Measurements from ENCODE around the gene PLIN5.

The PLIN5 gene

DNA sequence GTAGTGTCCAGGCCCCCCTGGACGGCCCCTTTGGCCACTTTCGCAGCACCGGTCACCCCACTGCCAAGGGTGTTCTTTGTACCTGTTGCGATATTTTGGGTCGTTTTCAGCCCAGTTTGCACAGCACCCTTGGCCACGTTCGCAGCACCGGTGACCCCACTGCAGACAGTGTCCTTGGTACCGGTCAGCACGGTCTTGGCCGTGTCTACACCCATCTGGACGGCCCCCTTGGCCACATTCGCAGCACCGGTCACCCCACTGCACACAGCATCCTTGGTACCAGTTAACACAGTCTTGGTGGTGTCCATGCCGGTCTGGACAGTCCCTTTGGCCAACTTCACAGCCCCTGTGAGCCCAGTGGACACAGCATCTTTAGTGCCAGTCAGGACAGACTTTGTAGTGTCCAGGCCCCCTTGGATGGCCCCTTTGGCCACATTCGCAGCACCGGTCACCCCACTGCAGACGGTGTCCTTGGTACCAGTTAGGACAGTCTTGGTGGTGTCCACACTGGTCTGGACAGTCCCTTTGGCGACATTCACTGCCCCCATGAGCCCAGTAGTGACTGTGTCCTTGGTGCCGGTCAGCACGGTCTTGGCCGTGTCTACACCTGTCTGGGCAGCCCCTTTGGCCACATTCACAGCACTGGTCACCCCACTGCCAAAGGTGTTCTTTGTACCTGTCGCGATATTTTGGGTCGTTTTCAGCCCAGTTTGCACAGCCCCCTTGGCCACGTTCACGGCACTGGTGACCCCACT is 23.5 kb downstream of the PLIN5 start:
- Histone ChIP-seq H3K27me3 (ENCODE audit: insufficient read depth, low read depth, severe bottlenecking) (no peaks in the 10 kb centered on the region), H3K9me3 (ENCODE audit: severe bottlenecking) (no peaks in the 10 kb centered on the region), H3K4me3 (ENCODE audit: low read depth, low read length) (no peak overlapping the region), H3K27ac (no peak overlapping the region), H3K36me3 (peaks cover 14% of the 10 kb centered on the region)
- no peak for DNase-seq
- TF ChIP-seq, protein P1, sequence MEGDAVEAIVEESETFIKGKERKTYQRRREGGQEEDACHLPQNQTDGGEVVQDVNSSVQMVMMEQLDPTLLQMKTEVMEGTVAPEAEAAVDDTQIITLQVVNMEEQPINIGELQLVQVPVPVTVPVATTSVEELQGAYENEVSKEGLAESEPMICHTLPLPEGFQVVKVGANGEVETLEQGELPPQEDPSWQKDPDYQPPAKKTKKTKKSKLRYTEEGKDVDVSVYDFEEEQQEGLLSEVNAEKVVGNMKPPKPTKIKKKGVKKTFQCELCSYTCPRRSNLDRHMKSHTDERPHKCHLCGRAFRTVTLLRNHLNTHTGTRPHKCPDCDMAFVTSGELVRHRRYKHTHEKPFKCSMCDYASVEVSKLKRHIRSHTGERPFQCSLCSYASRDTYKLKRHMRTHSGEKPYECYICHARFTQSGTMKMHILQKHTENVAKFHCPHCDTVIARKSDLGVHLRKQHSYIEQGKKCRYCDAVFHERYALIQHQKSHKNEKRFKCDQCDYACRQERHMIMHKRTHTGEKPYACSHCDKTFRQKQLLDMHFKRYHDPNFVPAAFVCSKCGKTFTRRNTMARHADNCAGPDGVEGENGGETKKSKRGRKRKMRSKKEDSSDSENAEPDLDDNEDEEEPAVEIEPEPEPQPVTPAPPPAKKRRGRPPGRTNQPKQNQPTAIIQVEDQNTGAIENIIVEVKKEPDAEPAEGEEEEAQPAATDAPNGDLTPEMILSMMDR (IDR thresholded peaks at IDR 0.05; ENCODE audit: low read depth, low read length) = no peak

DNA sequence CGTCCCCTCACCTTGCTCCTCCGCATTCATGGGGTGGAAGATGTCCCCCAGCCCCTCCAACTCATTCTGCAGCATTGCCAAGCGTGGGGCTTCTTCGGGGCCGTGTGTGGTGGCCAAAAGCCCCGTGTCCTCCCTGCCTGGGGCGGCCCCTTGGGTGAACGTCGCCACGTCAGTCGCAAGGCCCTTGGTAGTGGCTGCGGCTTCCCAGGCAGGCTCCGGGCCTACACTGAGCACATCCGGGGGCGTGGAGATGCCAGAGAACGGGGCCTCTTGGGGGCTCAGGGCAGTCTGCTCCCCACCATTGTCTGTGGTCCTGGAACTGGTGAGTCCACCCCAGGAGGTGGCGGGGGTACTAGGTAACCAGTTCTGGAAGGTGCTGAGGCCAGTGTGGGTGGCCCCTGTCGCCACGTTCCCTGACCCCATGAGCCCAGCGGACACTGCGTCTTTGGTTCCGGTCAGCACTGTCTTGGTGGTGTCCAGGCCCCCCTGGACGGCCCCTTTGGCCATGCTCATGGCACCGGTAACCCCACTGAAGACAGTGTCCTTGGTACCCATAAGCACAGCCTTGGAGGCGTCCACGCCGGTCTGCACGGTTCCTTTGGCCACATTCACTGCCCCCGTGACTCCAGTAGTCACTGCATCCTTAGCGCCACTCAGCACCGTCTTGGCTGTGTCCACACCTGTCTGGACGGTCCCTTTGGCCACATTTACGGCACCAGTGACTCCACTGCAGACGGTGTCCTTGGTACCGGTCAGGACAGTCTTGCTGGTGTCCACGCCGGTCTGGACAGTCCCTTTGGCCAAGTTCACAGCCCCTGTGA is 24.4 kb downstream of the PLIN5 start:
- Histone ChIP-seq H3K36me3 (peaks cover 15% of the 10 kb centered on the region), H3K27ac (no peak overlapping the region), H3K9me3 (ENCODE audit: severe bottlenecking) (no peaks in the 10 kb centered on the region), H3K4me3 (ENCODE audit: low read depth, low read length) (no peak overlapping the region), H3K27me3 (ENCODE audit: insufficient read depth, low read depth, severe bottlenecking) (no peaks in the 10 kb centered on the region)
- no peak for DNase-seq
- TF ChIP-seq, protein P1 (IDR thresholded peaks at IDR 0.05; ENCODE audit: low read depth, low read length) = no peak

DNA sequence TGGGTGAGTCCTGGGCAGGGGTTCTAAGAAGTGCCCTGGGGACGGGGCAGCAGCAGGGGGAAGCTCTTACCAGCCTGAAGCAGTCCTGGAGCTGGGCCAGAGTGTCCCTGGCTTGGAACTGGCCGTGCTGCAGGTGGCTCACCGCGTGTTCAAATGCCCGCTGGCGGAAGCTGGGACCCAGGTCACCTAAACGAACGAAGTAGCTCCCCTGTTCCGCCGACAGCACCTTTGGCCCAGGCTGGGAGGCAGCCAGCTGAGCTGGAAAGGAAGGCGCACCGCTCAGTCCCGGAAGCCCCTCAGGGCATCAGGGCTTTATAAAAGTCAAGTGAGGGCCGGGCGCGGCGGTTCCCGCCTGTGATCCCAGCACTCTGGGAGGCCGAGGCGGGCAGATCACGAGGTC is 26.3 kb downstream of the PLIN5 start:
- Histone ChIP-seq H3K4me3 (ENCODE audit: low read depth, low read length) (no peak overlapping the region), H3K9me3 (ENCODE audit: severe bottlenecking) (no peaks in the 10 kb centered on the region), H3K27me3 (ENCODE audit: insufficient read depth, low read depth, severe bottlenecking) (no peaks in the 10 kb centered on the region), H3K27ac (no peak overlapping the region), H3K36me3 (peaks cover 21% of the 10 kb centered on the region)
- TF ChIP-seq, protein P1 (IDR thresholded peaks at IDR 0.05; ENCODE audit: low read depth, low read length) = no peak
- DNase-seq = no peak

DNA sequence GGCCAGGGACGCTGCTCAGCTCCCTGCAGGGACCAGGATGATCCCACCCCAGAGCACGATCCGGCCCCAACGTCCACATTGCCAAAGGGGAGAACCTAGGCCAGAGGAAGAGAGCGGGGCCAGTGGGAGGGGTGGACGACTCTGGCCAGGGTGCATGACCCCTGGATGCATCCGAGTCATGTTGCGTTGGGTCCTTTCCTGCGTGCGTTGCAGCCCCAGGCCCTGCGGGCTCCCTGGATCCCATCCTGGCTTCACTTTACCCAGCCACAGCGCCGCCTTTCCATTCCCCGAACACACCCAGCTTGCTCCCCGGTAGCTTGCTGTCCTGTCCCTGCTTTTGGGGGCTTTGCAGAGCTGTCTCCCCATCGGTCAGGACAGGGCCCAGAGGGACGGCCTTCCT is 27.2 kb downstream of the PLIN5 start:
- TF ChIP-seq, protein P1 (IDR thresholded peaks at IDR 0.05; ENCODE audit: low read depth, low read length) = no peak
- no peaks in the 10 kb centered on the region for H3K27me3 ChIP-seq (ENCODE audit: insufficient read depth, low read depth, severe bottlenecking)
- no peak overlapping the region for H3K27ac ChIP-seq
- DNase-seq = no peak
- peaks cover 27% of the 10 kb centered on the region for H3K36me3 ChIP-seq
- H3K9me3 ChIP-seq (ENCODE audit: severe bottlenecking) = no peaks in the 10 kb centered on the region
- H3K4me3 ChIP-seq (ENCODE audit: low read depth, low read length) = no peak overlapping the region

DNA sequence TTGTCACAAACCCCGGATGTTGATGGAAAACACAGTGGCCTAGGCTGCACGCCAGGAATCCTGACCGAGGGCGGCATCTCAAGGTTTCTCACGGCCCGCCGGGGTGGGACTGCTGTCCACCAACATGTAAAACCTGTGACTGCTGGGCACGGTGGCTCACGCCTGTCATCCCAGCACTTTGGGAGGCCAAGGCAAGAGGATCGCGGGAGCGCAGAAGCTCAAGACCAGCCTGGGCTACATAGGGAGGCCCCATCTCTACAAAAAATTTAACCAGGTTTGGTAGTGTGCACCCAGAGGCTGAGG is 27.9 kb downstream of the PLIN5 start:
- Histone ChIP-seq H3K27me3 (ENCODE audit: insufficient read depth, low read depth, severe bottlenecking) (no peaks in the 10 kb centered on the region), H3K27ac (no peak overlapping the region), H3K9me3 (ENCODE audit: severe bottlenecking) (no peaks in the 10 kb centered on the region), H3K4me3 (ENCODE audit: low read depth, low read length) (no peak overlapping the region), H3K36me3 (peaks cover 34% of the 10 kb centered on the region)
- TF ChIP-seq, protein P1 (IDR thresholded peaks at IDR 0.05; ENCODE audit: low read depth, low read length) = no peak
- no peak for DNase-seq
